ENCODE results near the gene CD5L.

The CD5L gene

GRCh38 chr1:157813269-157813668 is 28.3 kb downstream of the CD5L start:
- DNase-seq (ENCODE audit: low read depth): no peak

DNA sequence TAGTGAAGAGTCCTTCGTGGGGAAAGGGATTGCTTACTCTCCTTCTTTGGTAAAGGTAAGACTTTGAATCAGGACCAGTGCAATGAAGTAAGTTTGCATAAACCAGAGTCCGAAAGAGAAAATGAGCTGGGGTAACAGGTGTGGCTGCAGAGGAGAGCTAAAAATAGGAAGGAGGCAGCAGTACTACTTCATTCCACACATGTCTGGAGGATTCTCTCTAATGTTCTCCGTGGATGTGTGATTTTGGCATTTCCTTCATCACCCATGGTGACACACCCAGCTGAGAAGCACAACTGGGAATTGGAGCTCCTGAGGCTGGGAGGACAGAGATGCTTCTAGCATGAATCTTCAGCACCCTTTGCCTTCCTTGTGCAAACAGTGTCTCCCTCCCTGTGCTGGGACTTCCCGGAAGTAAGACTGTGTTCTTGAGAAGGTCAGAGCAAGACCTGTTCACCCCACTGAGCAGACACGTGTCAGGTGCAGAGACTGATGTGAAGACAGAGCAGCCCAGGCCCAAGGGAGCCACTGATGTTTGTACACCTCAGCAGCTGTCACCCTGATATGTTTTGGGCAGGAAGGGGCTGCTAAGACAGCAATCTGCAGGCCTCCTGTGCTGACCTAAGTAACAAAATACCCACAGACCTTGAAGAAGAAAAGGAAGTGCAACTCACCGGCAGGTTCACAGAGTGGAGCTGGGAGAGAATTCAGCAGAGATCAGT is 35.0 kb downstream of the CD5L start:
- no peak for DNase-seq (ENCODE audit: low read depth)

- DNase-seq (ENCODE audit: low read depth): no peak
Measured at GRCh38 chr1:157803851-157804250, 37.8 kb downstream of the CD5L start.

- no peak for DNase-seq (ENCODE audit: low read depth)
Measured at GRCh38 chr1:157799996-157800395, 41.6 kb downstream of the CD5L start.

GRCh38 chr1:157798211-157798610 is 43.4 kb downstream of the CD5L start:
- DNase-seq (ENCODE audit: low read depth): no peak

GRCh38 chr1:157785248-157785647 is 56.4 kb downstream of the CD5L start:
- no peak for DNase-seq (ENCODE audit: low read depth)

DNA sequence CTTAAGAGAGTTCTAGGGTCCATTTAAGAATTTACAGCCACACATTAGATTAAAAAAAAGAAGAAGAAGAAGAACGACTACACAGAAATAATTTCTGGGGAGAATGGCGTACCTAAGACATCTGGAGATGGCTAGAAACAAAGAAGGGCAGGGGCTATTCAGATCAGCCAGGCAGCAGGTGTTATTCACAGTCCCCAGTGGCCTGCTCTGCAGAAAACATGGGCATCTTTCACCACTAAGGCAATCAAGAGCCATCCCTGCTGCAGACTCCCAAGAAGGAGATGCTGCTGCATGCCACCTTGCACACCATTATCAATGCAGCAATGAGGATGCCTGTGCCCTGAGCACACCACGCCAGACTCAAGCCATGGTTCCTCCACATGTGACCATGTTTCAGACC is 56.8 kb downstream of the CD5L start:
- no peak for DNase-seq (ENCODE audit: low read depth)

DNA sequence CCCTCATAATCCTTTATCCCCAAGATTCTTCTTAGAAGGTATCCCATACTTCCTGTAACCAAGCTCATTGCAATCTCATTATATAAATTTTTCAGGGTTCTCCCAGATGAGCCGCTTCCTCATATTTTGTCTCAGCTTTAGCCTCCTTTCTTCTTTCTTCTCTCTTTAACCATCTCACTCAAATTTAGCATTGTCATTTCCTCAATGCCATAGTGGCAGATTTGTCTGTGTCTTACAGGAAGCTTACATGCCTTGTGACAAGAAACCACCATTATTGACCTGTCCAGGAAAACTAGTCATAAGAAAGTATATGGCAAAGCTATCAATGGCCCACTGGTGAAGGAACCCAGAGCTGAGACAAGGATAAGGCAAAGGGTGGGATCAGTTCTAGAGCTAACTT is 58.7 kb downstream of the CD5L start:
- DNase-seq (ENCODE audit: low read depth): no peak

DNA sequence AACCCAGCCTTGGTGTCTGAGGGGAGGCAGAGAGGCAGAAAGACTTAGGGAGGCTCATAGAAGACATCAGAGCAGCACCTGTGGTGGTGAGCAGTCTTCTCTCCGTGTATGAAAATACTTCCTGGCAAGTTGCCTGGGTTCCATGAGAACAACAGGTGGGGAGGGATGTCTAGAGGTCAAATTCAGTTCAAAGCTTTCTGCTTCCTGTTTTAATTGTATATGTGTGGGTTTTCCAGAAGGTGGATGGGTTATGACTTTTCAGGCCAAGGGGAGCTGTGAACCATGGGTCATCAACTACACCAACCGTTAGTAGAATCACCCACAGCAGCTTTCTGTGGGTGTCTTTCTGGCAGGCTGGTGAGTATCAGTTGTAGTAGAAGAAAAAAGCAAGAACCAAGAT is 60.6 kb downstream of the CD5L start:
- DNase-seq (ENCODE audit: low read depth): no peak

All from HS-5 (cell line).